RWPE2 (cell line): Measurements from ENCODE around the gene CLCNKB.

Experiments used
- ATAC-seq: fragments of 200-7000 bp; cut with Tn5 transposase; 3 replicates; pipeline ENCODE4 v1.9.1; 2021; ENCODE audit warnings: low read depth
- DNase-seq: peaks from one replicate; pipeline ENCODE4 v3.0.0-alpha.2; 2020; ENCODE audit warnings: low spot score
- H3K27ac ChIP-seq: fragments of 450-650 bp; 2 replicates; pipeline ENCODE4 v1.5.1; 2017; ENCODE audit warnings: mild to moderate bottlenecking; ENCODE audit not compliant: poor library complexity, severe bottlenecking
- H3K27me3 ChIP-seq: fragments of 250-450 bp; sonication (Bioruptor Pico); 2 replicates; pipeline ENCODE4 v1.5.1; 2021; ENCODE audit warnings: mild to moderate bottlenecking, moderate library complexity; ENCODE audit not compliant: insufficient read depth, poor library complexity, severe bottlenecking
- H3K36me3 ChIP-seq: fragments of 250-450 bp; sonication (Bioruptor Pico); 2 replicates; pipeline ENCODE4 v1.5.1; 2020; ENCODE audit warnings: low read depth, mild to moderate bottlenecking, moderate library complexity
- H3K4me1 ChIP-seq: fragments of 250-450 bp; sonication (Bioruptor Pico); 2 replicates; pipeline ENCODE4 v1.5.1; 2021; ENCODE audit warnings: mild to moderate bottlenecking, moderate library complexity; ENCODE audit not compliant: insufficient read depth, poor library complexity, severe bottlenecking
- H3K4me3 ChIP-seq: fragments of 250-450 bp; sonication (Bioruptor Pico); 2 replicates; pipeline ENCODE4 v1.5.1; 2021; ENCODE audit warnings: mild to moderate bottlenecking, moderate library complexity; ENCODE audit not compliant: severe bottlenecking
- H3K9me3 ChIP-seq: fragments of 250-450 bp; sonication (Bioruptor Pico); 2 replicates; pipeline ENCODE4 v1.5.1; 2021; ENCODE audit warnings: mild to moderate bottlenecking, moderate library complexity; ENCODE audit not compliant: severe bottlenecking
- CTCF ChIP-seq: fragments of 450-650 bp; IDR thresholded peaks from one replicate; pipeline ENCODE4 v1.5.1; 2017; ENCODE audit warnings: mild to moderate bottlenecking, moderate library complexity; ENCODE audit not compliant: poor library complexity, severe bottlenecking

CLCNKB gene

GRCh38 chr1:16064536-16065268 lies 21.1 kb downstream of the CLCNKB start:
- Histone ChIP-seq H3K4me3 (no peak overlapping the region), H3K27ac (no peak overlapping the region), H3K36me3 (no peaks in the 10 kb centered on the region), H3K4me1 (no peaks in the 10 kb centered on the region), H3K27me3 (no peaks in the 10 kb centered on the region), H3K9me3 (no peaks in the 10 kb centered on the region)
- TF ChIP-seq CTCF, result no peak
- ATAC-seq (no peak), DNase-seq (no peak)

- H3K36me3 ChIP-seq, result no peaks in the 10 kb centered on the region
- H3K9me3 ChIP-seq, result no peaks in the 10 kb centered on the region
- ATAC-seq (no peak), DNase-seq (no peak)
- no peak for TF ChIP-seq CTCF
- H3K27ac ChIP-seq, result no peak overlapping the region
- H3K4me3 ChIP-seq, result no peak overlapping the region
- H3K27me3 ChIP-seq, result no peaks in the 10 kb centered on the region
- H3K4me1 ChIP-seq, result no peaks in the 10 kb centered on the region
Measured at GRCh38 chr1:16065269-16065576, 21.6 kb downstream of the CLCNKB start.

- DNase-seq, result no peak
- no peaks in the 10 kb centered on the region for H3K27me3 ChIP-seq
- no peak overlapping the region for H3K4me3 ChIP-seq
- TF ChIP-seq CTCF, result no peak
- no peaks in the 10 kb centered on the region for H3K4me1 ChIP-seq
- H3K27ac ChIP-seq, result no peak overlapping the region
- no peaks in the 10 kb centered on the region for H3K36me3 ChIP-seq
- ATAC-seq, result no peak
- no peaks in the 10 kb centered on the region for H3K9me3 ChIP-seq
Measured at GRCh38 chr1:16066245-16066644, 22.7 kb downstream of the CLCNKB start.

- Histone ChIP-seq H3K36me3 (no peaks in the 10 kb centered on the region), H3K4me1 (no peaks in the 10 kb centered on the region), H3K4me3 (no peak overlapping the region), H3K27me3 (no peaks in the 10 kb centered on the region), H3K9me3 (no peaks in the 10 kb centered on the region), H3K27ac (no peak overlapping the region)
- TF ChIP-seq CTCF, result no peak
- ATAC-seq, result no peak
- DNase-seq, result no peak
Measured at GRCh38 chr1:16067127-16067768, 23.7 kb downstream of the CLCNKB start.

- H3K27ac ChIP-seq, result no peak overlapping the region
- H3K4me1 ChIP-seq, result no peaks in the 10 kb centered on the region
- ATAC-seq (no peak), DNase-seq (no peak)
- H3K9me3 ChIP-seq, result no peaks in the 10 kb centered on the region
- H3K36me3 ChIP-seq, result no peaks in the 10 kb centered on the region
- H3K4me3 ChIP-seq, result no peak overlapping the region
- H3K27me3 ChIP-seq, result no peaks in the 10 kb centered on the region
- TF ChIP-seq CTCF, result no peak
Measured at GRCh38 chr1:16067933-16068332, 24.4 kb downstream of the CLCNKB start.
